ENCODE results near the gene CDKL5.
A peak's percentile ranks its signal among the peaks of the same experiment; 100 is the strongest.
"Not testable (repeated sequence)": the region's sequence is repeated elsewhere in the genome, so short reads cannot be mapped to it uniquely, and the experiment has no call there.

Gene CDKL5

DNA sequence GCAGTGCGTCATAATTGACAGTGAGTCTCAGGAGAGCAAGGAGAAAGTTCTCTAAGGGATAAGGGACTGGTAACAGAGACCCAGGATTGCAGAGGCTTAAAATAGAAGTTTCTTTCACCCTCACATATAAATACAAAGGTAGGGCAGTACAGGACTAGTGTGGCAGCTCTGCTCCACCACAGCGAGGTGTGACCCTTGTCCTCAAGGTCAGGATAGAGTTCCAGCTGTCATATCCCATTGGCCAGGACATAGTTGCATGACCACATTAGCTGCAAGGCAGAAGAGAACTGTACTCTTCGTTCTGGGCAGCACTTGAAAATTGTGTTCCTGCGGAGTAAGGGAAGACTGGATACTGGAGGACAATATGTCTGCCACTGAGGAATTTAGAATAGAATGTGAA, 152.0 kb downstream of the CDKL5 start:
- FAIRE-seq, result no peak

DNA sequence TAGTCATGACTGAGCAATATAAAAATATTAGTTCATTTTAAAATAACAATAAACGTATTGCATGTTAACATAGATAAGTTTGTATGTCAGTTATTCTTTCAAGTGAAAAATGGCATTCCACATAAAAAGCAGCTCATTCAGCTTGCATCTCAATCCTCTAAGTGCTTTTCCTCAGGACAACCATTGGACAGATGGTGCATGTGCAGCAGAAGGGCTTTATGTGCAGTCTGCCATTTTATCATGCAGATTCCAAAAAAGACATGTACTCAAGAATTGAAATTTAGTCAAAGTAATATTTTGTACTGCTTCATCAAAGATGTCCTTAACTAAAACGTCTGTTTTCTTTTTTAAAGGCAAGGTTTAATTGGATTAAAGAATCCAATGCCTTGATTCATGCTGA, 153.1 kb downstream of the CDKL5 start:
- no peak for FAIRE-seq

DNA sequence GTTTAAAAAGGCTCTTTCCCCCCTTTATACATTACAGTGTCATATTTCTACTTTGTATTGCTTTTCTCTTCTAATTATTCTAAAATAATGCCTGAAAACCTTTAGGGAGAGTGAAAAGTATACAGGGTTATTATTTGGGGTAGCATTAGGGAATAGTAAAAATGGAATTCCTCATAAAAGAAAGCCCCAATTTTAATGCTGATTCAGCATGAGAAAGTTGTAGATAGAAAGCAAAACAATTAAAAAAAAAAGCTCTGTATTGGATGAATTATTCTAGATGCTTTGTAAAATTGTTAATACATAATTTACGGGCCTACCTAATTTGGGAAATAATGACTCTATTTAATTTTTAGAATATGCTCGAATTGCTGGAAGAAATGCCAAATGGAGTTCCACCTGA, 154.1 kb downstream of the CDKL5 start:
- FAIRE-seq, result no peak

DNA sequence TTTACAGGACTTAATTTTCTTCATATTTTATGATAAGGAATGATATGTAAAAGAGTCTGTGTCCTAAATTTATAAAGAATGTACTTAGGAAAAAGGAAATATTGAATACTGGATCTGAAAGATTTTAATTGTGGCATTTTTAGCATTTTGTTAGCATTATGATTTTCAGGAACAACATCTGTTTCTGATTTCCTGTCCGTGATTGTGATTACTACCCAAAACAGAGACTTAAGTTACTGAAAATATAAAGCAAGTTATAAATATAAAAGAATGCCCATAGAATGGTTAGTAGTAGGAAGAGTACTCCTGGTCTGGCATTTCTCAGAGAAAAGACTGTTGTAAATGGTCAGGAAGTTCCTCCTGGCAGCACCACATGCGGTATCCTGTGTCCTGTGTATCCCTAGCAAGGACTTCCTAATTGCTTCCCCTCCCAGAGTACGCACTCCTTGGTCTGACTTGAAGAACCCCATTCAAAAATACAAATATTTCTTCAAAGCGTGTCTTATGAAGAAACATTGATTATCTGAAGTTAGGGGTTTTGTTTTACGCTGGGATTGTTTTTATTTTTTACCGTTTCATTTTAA, 157.6 kb downstream of the CDKL5 start:
- no peak for FAIRE-seq

DNA sequence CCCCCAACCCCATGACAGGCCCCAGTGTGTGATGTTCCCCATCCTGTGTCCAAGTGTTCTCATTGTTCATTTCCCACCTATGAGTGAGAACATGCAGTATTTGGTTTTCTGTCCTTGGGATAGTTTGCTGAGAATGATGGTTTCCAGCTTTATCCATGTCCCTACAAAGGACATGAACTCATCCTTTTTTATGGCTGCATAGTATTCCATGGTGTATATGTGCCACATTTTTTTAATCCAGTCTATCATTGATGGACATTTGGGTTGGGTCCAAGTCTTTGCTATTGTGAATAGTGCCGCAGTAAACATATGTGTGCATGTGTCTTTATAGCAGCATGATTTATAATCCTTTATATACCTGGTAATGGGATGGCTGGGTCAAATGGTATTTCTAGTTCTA, 163.9 kb downstream of the CDKL5 start:
- FAIRE-seq, result not testable (repeated sequence)

DNA sequence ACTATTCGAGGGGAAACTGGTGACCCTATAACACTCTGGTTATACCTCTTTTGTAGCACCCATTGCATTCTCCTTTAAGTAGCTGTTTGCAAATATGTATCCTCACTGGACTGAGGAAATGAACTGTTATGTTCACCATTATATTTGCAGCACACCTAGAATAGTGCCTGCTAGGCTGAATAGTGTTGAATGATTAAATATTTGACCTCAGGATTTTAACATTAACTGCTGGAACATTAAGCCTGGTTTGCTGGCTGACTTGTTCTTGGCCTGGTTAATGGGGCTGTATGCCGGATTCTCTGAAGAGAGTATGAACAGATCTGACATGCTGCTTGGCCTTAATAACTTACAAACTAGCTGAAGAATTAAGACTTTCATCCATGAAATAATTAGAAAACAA, 166.4 kb downstream of the CDKL5 start:
- peak; percentile 99 for FAIRE-seq

DNA sequence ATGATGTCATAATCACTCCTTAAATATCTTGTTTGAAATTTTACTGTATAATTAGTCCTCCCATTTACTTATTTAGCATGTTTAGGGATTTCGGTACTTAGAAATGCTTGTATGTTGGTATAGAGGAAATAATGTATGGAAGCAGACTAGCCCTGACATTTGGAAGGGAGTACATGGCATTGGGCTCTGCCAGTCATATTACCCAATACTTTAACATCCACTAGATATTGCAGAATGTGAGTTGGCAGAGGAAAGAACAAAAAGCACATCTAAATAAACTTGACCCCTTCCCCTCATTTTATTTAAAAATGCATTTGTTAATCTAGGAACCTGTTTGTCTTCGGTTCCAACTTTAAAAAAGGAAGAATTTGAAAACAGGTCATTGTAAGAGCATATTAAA, 168.7 kb downstream of the CDKL5 start:
- FAIRE-seq, result no peak

DNA sequence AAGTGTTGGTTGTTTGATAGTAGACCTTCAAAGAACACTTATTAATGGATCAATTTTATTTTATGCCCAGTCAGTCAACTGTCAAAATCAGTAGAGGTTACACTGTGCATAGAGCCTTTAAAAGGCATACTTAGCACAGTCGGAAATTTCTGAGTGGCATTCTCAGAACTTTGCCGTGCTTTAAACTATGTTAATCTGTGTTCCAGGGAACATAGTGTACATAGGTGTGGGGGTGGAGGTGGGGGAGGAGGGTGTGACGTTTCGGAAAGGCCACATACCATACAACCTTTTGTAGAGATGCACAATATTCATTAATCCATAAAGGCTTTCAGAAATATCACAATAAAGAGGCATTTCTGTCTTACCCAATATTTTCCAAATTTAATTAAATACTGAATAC, 170.7 kb downstream of the CDKL5 start:
- FAIRE-seq, result no peak

DNA sequence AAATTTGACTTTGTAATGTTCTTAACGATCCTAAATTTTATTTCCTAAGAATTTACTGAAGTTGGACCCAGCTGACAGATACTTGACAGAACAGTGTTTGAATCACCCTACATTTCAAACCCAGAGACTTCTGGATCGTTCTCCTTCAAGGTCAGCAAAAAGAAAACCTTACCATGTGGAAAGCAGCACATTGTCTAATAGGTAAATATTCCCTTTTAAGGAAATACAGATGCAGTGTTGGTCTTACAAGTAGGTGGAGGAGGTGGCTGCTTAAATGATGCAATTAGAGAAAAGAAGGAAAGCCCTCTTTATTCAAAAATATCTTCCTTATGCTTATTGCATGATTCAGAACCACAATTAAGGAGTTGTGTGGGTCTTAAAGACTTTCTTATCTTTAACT, 173.0 kb downstream of the CDKL5 start:
- peak; percentile 92 for FAIRE-seq

DNA sequence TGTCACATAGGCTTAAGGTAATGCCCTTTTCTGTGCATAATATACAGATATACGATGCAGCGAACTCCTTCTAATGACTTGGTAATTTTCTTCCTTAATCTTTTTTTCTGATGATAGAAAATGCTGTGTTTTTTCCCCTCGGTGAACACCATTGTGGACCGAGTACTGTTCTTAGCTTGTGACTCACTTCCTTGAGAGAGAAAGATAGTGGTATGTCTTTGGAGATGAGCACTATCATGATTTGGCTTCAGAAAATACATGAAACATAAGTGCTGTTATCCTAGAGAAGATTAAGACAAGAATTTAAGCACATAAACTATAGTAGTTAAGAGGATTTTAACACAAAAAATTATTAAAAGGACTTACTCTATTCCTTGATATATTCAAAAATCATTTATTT, 182.6 kb downstream of the CDKL5 start:
- no peak for FAIRE-seq

DNA sequence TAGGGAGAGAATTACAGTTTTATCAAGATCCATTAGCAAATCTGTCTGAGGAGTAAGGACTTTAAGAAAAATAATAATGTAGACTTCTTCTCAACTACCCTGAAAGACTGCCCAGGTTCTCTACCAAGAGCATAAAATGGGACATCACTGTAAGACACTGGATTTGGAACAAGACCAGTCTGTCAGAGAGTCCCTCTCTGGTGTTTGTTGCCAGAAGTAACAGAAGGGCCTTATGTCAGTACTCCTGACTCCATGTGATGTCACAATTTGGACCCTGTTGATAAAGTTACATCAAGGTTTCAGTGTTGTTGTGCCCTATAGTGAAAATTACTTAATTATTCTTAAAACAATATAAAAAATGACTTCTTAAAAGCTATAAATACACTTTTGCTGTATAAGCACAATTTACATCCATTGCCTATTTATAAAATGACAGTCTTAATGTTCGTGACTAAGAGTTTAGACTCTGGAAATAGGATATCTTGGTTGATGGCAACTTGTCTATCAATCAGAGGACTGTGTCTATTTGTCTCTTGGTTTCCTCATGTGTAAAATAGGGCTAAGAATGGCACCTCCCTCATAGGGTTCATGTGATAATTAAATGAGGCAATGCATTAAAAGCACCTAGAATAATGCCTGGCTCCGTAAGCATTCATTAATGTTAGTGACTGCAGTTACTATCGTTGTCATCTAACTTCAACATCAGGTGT, 188.7 kb downstream of the CDKL5 start:
- no peak for FAIRE-seq

DNA sequence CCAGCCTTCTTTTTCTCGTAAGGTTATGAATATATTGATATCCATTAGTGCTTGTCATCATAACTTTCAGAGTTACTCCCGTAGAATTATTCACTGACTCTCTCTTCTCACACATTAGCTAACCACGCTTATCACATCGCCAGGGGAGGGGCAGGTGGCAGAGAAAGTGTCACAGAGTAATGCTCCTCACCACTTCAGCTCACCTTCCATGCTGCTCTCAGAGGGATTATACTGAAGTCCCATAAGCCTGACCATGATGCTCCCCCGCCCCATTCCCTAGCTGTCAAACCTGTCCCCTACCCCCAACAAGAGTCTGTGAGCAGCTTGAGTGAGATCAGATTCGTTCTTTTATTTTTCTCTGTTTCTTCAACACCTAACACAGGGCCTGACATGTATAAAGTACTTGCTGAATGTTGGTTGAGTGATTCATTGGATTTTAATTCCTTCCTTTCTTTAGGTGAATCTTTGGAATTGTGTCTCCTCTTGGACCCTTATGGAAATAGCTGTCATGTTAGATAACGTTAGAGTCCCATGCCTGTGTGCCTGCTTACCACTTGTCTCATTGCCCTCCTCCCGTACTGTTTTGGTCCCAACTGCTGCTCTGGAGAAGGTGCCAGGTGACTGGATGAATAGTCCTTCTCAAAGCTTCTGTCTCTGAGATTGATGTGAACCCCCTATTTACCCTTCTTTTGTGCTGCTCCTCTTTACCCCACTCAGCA, 191.4 kb downstream of the CDKL5 start:
- FAIRE-seq, result no peak

DNA sequence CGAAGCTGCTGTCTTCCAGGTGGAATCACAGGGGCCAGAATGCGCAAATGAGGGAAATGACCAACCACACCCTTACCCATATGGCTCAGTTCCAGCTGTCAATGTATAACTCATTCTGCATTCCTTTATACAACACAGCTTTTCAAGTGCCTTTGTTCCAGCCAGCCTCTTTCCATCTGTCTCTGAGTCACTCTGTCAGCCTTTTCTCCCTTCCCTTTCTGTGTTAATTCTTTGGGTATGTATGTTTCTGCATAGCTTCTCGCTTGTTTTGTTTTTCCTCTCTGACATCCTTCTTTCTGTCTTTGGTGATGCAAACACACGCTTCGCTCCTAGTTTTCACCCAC, 192.0 kb downstream of the CDKL5 start:
- no peak for FAIRE-seq

DNA sequence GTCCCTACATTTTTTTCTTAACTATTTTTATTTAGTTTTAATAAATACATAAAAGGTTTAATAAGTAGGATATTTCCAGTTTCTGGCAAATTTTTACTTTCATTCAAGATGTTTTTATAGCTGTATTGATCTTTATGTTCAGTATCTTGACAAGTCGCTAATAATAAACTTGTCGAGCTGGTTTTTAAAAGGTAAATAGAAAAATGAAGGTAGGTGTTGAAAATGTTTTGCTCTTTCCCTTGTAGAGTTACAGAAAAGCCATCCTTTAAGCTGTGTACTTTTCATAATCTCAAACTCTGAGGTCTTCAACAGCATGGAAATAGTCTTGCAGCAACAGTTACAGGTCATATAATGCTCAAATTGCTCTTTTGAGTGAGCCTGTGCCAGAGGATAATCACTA, 193.9 kb downstream of the CDKL5 start:
- peak; percentile 84 for FAIRE-seq

DNA sequence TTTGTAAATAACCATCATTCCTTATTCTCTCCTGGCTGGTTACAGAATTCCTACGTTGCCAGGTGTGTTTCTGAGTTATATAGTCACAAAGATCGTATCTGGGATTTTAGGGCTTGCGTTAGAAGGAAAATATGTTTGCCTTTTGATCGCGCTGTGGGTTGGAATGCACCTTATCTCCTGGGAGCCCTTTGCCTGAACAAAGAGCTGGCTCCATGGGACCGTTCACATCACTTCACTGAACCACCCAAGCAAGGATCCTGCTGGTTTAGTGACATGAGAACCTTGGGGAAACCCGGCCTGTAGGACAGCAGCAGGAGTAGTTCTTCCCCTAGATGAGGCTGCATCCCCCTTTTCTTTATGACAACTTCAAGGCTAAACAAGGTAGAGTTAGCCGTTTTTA, 194.9 kb downstream of the CDKL5 start:
- no peak for FAIRE-seq

DNA sequence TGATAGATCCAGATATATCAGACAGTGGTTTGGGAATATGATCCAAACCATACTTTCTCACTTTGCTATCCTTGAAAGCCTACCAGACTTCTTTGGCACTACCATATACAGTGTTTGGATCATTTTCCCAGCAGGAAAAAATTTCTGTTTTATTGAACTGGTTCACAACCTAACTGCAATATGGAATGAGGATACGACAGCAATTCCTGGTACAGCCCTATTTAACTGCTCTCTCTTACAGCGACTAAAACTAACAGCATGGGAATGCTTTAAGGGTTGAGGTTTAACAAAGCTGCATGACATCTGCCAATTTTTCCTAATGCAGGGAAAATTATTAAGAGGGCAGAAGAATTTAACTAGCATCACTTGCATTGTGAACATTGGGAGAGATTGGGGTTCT, 199.2 kb downstream of the CDKL5 start:
- no peak for FAIRE-seq

DNA sequence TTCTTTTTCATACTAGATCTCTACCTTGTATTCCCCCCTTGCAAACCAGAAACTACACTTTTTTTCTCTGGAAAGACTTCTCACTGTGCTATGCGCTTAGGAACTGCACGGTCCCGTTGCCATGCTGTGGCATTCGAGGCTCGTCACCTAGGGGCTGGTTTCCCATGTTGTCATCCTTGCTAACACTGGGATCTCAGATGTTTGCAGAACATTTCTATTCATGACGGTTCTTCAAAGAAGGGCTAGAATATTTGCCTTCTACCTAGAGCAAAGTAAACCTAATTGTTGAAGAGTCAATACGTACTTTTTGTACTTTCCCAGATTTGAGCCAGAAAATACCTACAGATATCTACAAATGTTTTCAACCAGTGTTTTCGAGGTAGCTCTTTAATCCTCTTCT, 205.5 kb downstream of the CDKL5 start:
- no peak for FAIRE-seq

DNA sequence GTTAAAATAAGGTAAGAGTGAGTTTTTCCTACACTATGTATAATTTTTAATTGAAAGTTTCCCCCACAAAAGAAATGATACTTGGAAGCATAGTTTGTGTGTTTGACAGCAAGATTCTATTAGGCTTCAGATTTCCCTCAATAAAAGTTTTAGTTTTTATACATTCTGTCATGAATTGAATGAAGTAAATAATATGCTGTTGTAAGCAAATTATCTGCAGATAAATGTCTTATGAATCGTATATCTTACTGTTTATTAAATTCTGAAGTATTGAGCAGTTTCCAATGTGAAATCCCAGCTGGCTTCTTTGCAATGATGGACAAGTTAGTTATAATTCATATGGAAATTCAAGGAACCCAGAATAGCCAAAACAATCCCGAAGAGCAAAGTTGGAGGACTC, 213.0 kb downstream of the CDKL5 start:
- no peak for FAIRE-seq

DNA sequence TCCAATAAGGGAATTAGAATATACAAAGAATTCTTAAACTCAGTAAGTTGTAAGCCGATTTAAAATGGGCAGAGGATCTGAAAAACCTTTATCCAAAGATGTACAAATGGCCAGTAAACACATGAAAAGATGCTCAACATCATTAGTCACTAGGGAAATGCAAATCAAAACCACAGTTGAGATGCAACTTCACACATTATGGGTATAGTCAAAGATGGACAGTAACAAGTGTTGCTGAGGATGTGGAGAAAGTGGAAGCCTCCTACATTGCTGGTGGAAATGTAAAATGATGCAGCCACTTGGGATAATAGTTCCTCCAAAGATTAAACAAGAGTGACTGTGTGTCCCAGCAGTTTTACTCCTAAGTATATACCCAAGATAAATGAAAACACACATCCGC, 213.9 kb downstream of the CDKL5 start:
- no peak for FAIRE-seq

DNA sequence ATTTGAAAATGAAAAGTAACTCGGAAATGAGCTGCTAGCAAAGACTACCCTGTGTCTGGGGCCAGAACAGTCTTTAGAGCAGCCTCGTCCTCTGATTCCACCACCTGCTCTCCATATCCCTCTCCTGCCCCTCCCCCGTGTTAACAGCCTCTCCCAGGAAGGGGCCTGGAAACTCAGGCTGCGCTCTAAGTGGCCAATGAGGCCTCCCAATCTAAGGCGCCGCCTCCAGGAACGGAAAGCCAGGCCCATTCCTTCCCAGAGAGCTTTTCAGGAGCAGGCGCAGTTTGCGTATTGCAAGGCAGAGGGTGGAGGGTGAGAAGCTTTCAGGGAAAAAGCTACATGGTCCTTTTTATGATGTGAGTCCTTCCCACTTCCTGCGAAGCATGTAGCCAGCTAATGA, 215.3 kb downstream of the CDKL5 start:
- no peak for FAIRE-seq

DNA sequence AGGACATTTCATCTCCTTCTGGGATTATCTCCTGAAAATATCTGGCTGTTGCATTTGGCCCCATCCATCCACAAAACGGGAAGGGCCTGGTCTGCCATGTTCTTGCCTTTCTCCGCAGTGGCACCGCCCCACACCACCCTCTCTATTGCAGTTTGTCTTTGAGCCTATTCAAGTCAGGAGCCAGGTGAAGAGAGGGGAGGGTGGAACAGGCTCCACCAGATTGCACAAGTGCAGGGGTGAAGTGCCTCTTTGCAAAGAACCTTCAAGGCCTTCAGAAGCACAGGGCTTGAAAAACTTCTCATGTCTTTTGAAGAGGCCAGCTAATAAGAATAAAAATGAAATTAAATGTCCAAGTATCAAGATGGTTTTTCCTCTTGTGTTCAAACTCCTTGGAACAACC, 217.8 kb downstream of the CDKL5 start:
- FAIRE-seq, result no peak

DNA sequence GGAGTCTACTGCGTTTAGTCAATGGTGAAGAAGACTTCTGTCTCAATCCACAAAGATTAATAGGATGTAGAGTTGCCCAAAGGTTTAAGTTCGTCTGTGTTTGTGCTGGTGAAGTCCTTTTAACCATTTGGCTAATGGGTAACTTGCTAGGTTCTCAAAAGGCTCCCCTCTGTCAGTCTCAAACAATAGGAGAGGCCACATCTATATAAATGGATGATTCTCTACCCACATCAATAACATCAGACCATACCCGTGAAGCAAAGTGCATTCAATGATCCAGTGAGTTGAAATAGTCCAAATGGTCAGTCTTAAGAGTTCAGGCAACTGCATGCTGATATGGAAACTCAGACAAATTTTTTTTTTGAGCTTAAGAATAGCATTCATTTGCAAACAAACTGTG, 218.4 kb downstream of the CDKL5 start:
- FAIRE-seq, result no peak

DNA sequence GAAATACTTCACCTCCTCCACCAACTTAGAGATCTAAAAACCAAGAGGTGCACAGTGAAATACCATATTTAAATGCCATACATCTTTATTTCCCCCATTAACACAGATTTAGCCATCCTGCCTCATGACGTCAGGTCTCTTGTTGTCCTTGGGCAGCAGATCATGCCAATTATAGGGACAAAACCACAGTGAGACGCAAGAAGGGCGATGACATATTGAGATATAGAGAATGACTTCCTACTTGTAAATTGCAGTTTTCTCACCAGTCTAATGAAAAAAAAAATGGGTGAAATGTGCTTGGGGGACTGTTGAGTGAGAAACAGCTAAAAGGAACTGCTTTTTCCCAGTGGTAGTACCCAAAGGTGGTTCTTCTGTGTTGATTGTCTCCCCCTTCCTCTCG, 222.2 kb downstream of the CDKL5 start:
- FAIRE-seq, result no peak

DNA sequence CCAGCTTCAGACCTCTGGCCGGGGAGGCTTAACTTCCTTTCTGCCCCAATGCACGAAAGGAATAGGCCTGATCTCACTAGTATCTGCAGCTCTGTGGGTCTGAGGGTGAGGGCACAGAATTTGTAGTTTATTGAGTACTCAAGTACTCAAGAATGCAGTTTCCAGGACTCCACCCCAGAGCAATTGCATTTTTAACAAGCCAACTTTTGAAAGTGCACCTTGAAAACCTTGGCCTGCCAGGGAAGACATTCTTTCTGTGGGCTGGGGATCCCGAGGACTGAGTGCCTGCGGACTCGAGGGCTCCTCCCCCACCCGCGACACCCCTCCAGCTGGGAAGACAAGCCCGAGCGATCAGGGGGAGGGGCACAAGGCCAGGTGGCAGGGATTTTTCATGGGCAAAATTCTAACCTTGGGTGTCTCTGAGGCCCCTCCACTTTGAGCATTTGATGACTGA, 224.1 kb downstream of the CDKL5 start:
- FAIRE-seq, result no peak

DNA sequence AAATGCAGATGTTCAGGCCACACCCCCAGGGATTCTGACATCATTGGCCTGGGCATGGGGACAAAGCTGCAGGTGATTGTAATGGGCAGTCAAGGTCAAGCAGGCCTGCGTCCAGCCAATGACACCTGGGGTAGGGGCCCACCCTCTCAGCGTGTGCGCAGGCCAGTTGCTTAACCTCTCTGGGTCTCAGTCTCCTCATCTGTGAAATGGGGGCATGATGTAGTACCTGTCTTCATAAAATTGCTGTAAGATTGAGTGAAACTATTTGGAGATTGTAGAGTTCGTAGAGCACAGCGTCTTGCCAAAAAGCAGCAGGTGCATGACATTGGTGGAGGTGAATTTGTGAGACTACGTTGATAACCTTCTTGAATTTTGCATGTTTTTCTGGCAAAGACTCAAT, 225.3 kb downstream of the CDKL5 start:
- no peak for FAIRE-seq
